PC-9 (cell line): ENCODE measurements around the gene CDHR4.

Source experiments
- CTCF ChIP-seq: fragments of 200-600 bp; sonication (generic); conservative IDR thresholded peaks from 2 replicates; pipeline ENCODE4 v1.6.1; 2017; ENCODE audit warnings: mixed run types, antibody characterized with exemption, mild to moderate bottlenecking, moderate library complexity
- EZH2 ChIP-seq: fragments of 200-600 bp; sonication (generic); IDR thresholded peaks from 2 replicates; pipeline ENCODE4 v1.8.0; 2017; ENCODE audit warnings: antibody characterized with exemption, low read depth

GRCh38 chr3:49826016-49826415, 26.3 kb upstream of the CDHR4 start:
- TF ChIP-seq CTCF (no peak), EZH2 (no peak)
